ENCODE results near the gene PLEKHB2.
A peak's percentile ranks its signal among the peaks of the same experiment; 100 is the strongest.
"Not testable (repeated sequence)": the region's sequence is repeated elsewhere in the genome, so short reads cannot be mapped to it uniquely, and the experiment has no call there.

Gene PLEKHB2

GRCh38 chr2:131105156-131105949 is at the start of gene PLEKHB2:
PLEKHB2 (plus strand) TSS chr2:131105336; CDS start chr2:131120942, 15,606 bp downstream.
- peak; percentile 91 for DNase-seq

GRCh38 chr2:131056204-131056931 is 48.8 kb upstream of the PLEKHB2 start:
- DNase-seq, result no peak

- no peak for DNase-seq
Observed at GRCh38 chr2:131056932-131057287, 48.2 kb upstream of the PLEKHB2 start.

GRCh38 chr2:131058214-131058843 is 46.8 kb upstream of the PLEKHB2 start:
- no peak for DNase-seq

GRCh38 chr2:131058920-131059319 is 46.2 kb upstream of the PLEKHB2 start:
- no peak for DNase-seq

GRCh38 chr2:131063501-131064283 is 41.4 kb upstream of the PLEKHB2 start:
- no peak for DNase-seq

GRCh38 chr2:131064589-131065512 is 40.3 kb upstream of the PLEKHB2 start:
- DNase-seq, result no peak

- DNase-seq, result no peak
Observed at GRCh38 chr2:131067465-131068125, 37.5 kb upstream of the PLEKHB2 start.

GRCh38 chr2:131068172-131068571 is 37.0 kb upstream of the PLEKHB2 start:
- not testable (repeated sequence) for DNase-seq

- not testable (repeated sequence) for DNase-seq
Observed at GRCh38 chr2:131075578-131075977, 29.6 kb upstream of the PLEKHB2 start.

- no peak for DNase-seq
Observed at GRCh38 chr2:131076707-131077106, 28.4 kb upstream of the PLEKHB2 start.

GRCh38 chr2:131077182-131077846 is 27.8 kb upstream of the PLEKHB2 start:
- DNase-seq, result no peak

- no peak for DNase-seq
Observed at GRCh38 chr2:131077966-131078365, 27.2 kb upstream of the PLEKHB2 start.

- not testable (repeated sequence) for DNase-seq
Observed at GRCh38 chr2:131079931-131080330, 25.2 kb upstream of the PLEKHB2 start.

GRCh38 chr2:131081190-131081589 is 23.9 kb upstream of the PLEKHB2 start:
- DNase-seq, result no peak

- no peak for DNase-seq
Observed at GRCh38 chr2:131085646-131086045, 19.5 kb upstream of the PLEKHB2 start.

GRCh38 chr2:131092458-131093005 is 12.6 kb upstream of the PLEKHB2 start:
- DNase-seq, result no peak

- DNase-seq, result peak; percentile 82
Observed at GRCh38 chr2:131093006-131093695, 12.0 kb upstream of the PLEKHB2 start, which contains the start of gene FAM168B. FAM168B (minus strand) TSS chr2:131093460; CDS start chr2:131082646, 10,814 bp downstream.

- no peak for DNase-seq
Observed at GRCh38 chr2:131093696-131094462, 11.3 kb upstream of the PLEKHB2 start.

Data from activated gamma-delta T cell treated with Interleukin-2 at 50 U/mL for 16 hours (primary cell).